Measurements from ENCODE around the gene ZNF558. TPM values are rescaled to one million over a fixed set of nuclear protein-coding genes. Genes with fewer than 3 reads are reported as not detected.
"Not testable (repeated sequence)": the region's sequence is repeated elsewhere in the genome, so short reads cannot be mapped to it uniquely, and the experiment has no call there.

The ZNF558 gene
- total RNA-seq, 1 donor from 2014 or later, result 35.6 TPM

GRCh38 chr19:8814176-8814575 lies 17.9 kb downstream of the ZNF558 start:
- no peaks in the 10 kb centered on the region for H3K4me1 Mint-ChIP-seq (ENCODE audit: unreplicated experiment)
- H3K27me3 Mint-ChIP-seq (ENCODE audit: unreplicated experiment), result no peaks in the 10 kb centered on the region
- H3K9me3 Mint-ChIP-seq (ENCODE audit: unreplicated experiment), result peaks cover 63% of the 10 kb centered on the region

GRCh38 chr19:8811315-8812172 lies 20.6 kb downstream of the ZNF558 start:
- Mint-ChIP-seq H3K36me3 (ENCODE audit: unreplicated experiment) (peaks cover 85% of the 10 kb centered on the region), H3K9me3 (ENCODE audit: unreplicated experiment) (peaks cover 59% of the 10 kb centered on the region), H3K27ac (ENCODE audit: unreplicated experiment) (no peak overlapping the region), H3K4me1 (ENCODE audit: unreplicated experiment) (no peaks in the 10 kb centered on the region), H3K27me3 (ENCODE audit: unreplicated experiment) (no peaks in the 10 kb centered on the region), H3K4me3 (ENCODE audit: unreplicated experiment) (no peak overlapping the region)
- no peak for TF ChIP-seq CTCF (IDR thresholded peaks at IDR 0.05)
- no peak for DNase-seq (ENCODE audit: extremely low spot score, unreplicated experiment)

More at GRCh38 chr19:8814176-8814575, 17.9 kb downstream of the ZNF558 start:
- TF ChIP-seq CTCF (IDR thresholded peaks at IDR 0.05), result no peak
- no peak overlapping the region for H3K4me3 Mint-ChIP-seq (ENCODE audit: unreplicated experiment)
- no peak overlapping the region for H3K27ac Mint-ChIP-seq (ENCODE audit: unreplicated experiment)
- peaks cover 87% of the 10 kb centered on the region for H3K36me3 Mint-ChIP-seq (ENCODE audit: unreplicated experiment)
- DNase-seq (ENCODE audit: extremely low spot score, unreplicated experiment), result no peak

DNA sequence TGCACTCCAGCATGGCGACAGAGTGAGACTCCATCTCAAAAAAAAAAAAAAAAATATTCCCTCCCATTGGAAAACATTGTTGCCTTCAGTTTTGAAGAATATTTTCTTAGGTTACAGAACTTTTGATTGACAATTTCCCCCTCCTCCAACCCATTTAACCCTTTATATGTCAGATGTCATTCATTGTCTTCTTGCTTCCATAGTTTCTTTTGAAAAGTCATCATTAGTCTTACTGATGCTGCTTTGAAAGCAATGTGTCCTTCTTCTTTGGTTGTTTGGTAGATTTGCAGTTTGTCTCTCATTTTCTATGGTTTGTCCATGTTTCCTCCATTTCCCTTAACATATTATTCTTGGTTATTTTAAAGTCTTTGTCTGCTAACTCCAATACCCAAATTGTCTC lies 25.4 kb downstream of the ZNF558 start:
- no peak overlapping the region for H3K27ac Mint-ChIP-seq (ENCODE audit: unreplicated experiment)
- no peak overlapping the region for H3K4me3 Mint-ChIP-seq (ENCODE audit: unreplicated experiment)
- DNase-seq (ENCODE audit: extremely low spot score, unreplicated experiment), result no peak
- peaks cover 50% of the 10 kb centered on the region for H3K9me3 Mint-ChIP-seq (ENCODE audit: unreplicated experiment)
- peaks cover 65% of the 10 kb centered on the region for H3K36me3 Mint-ChIP-seq (ENCODE audit: unreplicated experiment)
- no peaks in the 10 kb centered on the region for H3K4me1 Mint-ChIP-seq (ENCODE audit: unreplicated experiment)
- H3K27me3 Mint-ChIP-seq (ENCODE audit: unreplicated experiment), result no peaks in the 10 kb centered on the region
- no peak for TF ChIP-seq CTCF (IDR thresholded peaks at IDR 0.05)

GRCh38 chr19:8794823-8795222 lies 37.3 kb downstream of the ZNF558 start:
- H3K27ac Mint-ChIP-seq (ENCODE audit: unreplicated experiment), result no peak overlapping the region
- H3K27me3 Mint-ChIP-seq (ENCODE audit: unreplicated experiment), result no peaks in the 10 kb centered on the region
- H3K4me1 Mint-ChIP-seq (ENCODE audit: unreplicated experiment), result no peaks in the 10 kb centered on the region
- no peak for DNase-seq (ENCODE audit: extremely low spot score, unreplicated experiment)
- H3K9me3 Mint-ChIP-seq (ENCODE audit: unreplicated experiment), result peaks cover 7% of the 10 kb centered on the region
- TF ChIP-seq CTCF (IDR thresholded peaks at IDR 0.05), result no peak
- H3K4me3 Mint-ChIP-seq (ENCODE audit: unreplicated experiment), result no peak overlapping the region
- no peaks in the 10 kb centered on the region for H3K36me3 Mint-ChIP-seq (ENCODE audit: unreplicated experiment)

GRCh38 chr19:8773587-8773986 lies 58.5 kb downstream of the ZNF558 start:
- H3K9me3 Mint-ChIP-seq (ENCODE audit: unreplicated experiment); H3K27ac Mint-ChIP-seq (ENCODE audit: unreplicated experiment); H3K4me1 Mint-ChIP-seq (ENCODE audit: unreplicated experiment); H3K36me3 Mint-ChIP-seq (ENCODE audit: unreplicated experiment); H3K27me3 Mint-ChIP-seq (ENCODE audit: unreplicated experiment); H3K4me3 Mint-ChIP-seq (ENCODE audit: unreplicated experiment): not testable (repeated sequence)
- DNase-seq (ENCODE audit: extremely low spot score, unreplicated experiment), result peak; percentile 60

- not testable (repeated sequence) for H3K27me3 Mint-ChIP-seq (ENCODE audit: unreplicated experiment); H3K4me1 Mint-ChIP-seq (ENCODE audit: unreplicated experiment); H3K4me3 Mint-ChIP-seq (ENCODE audit: unreplicated experiment); H3K27ac Mint-ChIP-seq (ENCODE audit: unreplicated experiment); DNase-seq (ENCODE audit: extremely low spot score, unreplicated experiment); H3K36me3 Mint-ChIP-seq (ENCODE audit: unreplicated experiment); H3K9me3 Mint-ChIP-seq (ENCODE audit: unreplicated experiment)
Measured at GRCh38 chr19:8769265-8769664, 62.8 kb downstream of the ZNF558 start.

DNA sequence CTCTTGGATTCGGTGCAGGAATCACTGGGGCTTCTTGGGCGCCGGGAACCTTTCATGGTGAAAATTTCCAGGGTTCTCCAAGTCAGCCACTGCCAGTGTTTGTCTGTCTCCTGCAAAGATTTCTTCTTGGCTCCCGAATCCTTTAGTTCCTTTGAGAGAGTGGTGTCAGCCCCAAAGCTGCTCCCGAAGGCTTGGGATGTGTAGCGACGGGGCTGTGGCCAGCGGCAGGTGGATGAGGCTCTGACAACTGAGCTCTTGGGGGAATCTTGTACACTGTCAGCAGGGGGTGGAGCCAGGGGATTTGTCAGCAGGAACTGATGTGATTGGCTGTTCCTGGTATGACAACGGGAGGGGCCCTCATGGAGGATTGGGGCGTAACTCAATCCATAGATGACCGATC lies 64.8 kb downstream of the ZNF558 start:
- not testable (repeated sequence) for H3K27ac Mint-ChIP-seq (ENCODE audit: unreplicated experiment); H3K27me3 Mint-ChIP-seq (ENCODE audit: unreplicated experiment); H3K4me3 Mint-ChIP-seq (ENCODE audit: unreplicated experiment); H3K36me3 Mint-ChIP-seq (ENCODE audit: unreplicated experiment); H3K9me3 Mint-ChIP-seq (ENCODE audit: unreplicated experiment); H3K4me1 Mint-ChIP-seq (ENCODE audit: unreplicated experiment)
- peak; percentile 86 for DNase-seq (ENCODE audit: extremely low spot score, unreplicated experiment)
